HFF-Myc (cell line): ENCODE measurements around the gene SEPTIN2.
A peak's percentile ranks its signal among the peaks of the same experiment; 100 is the strongest.

Experiments
- DNase-seq: peaks from one replicate; pipeline ENCODE4 v3.0.0-alpha.2; 2011; ENCODE audit warnings: low read depth; ENCODE audit errors: extremely low read depth
- H3K4me3 ChIP-seq: replicated peaks from 2 replicates; pipeline ENCODE4 v1.5.1; 2011; ENCODE audit warnings: low read depth, mild to moderate bottlenecking, control low read depth, low read length
- TF ChIP-seq, protein P1 (sequence below): IDR thresholded peaks from 2 replicates; pipeline ENCODE4 v1.5.1; 2012; ENCODE audit warnings: mild to moderate bottlenecking, low read depth, low read length, control low read depth; ENCODE audit errors: missing control alignments

SEPTIN2 gene

DNA sequence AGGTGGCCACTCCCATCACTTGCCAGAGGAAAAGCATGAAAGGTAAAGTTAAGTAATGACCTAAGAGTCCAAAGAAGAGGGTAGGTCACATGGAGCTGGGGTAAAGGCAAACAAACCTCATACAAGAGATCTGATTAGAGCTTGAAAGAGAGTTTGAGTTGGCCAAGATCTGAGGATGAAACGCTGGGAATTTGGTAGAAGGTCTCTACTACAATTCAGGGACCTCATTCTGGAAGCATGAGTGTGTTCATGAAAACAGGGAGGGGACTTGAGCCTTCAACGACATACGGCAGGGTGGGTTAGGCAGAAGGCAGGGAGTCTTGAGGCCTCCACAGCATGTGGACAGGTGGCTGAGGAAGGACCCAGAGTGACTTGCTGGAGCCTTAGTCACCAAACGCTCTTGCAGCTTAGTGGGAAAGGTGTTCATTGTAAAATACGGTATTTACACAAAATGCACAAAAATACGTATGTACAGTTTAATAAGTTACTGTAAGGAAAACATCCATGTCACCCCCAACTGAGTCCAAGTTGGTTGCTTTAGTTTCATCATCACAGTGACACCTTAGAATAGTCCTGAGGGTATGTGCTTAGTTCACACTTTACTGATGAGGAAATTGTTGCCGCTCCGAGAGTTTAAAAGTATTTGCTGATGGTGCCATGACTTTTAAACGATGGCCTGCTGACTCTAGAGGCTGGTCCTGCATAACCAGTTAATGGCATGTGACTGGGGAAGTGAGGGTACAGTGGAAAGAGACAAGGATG is 35.3 kb downstream of the SEPTIN2 start:
- H3K4me3 ChIP-seq, result no peak overlapping the region
- TF ChIP-seq, protein P1, sequence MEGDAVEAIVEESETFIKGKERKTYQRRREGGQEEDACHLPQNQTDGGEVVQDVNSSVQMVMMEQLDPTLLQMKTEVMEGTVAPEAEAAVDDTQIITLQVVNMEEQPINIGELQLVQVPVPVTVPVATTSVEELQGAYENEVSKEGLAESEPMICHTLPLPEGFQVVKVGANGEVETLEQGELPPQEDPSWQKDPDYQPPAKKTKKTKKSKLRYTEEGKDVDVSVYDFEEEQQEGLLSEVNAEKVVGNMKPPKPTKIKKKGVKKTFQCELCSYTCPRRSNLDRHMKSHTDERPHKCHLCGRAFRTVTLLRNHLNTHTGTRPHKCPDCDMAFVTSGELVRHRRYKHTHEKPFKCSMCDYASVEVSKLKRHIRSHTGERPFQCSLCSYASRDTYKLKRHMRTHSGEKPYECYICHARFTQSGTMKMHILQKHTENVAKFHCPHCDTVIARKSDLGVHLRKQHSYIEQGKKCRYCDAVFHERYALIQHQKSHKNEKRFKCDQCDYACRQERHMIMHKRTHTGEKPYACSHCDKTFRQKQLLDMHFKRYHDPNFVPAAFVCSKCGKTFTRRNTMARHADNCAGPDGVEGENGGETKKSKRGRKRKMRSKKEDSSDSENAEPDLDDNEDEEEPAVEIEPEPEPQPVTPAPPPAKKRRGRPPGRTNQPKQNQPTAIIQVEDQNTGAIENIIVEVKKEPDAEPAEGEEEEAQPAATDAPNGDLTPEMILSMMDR, result no peak
- no peak for DNase-seq

DNA sequence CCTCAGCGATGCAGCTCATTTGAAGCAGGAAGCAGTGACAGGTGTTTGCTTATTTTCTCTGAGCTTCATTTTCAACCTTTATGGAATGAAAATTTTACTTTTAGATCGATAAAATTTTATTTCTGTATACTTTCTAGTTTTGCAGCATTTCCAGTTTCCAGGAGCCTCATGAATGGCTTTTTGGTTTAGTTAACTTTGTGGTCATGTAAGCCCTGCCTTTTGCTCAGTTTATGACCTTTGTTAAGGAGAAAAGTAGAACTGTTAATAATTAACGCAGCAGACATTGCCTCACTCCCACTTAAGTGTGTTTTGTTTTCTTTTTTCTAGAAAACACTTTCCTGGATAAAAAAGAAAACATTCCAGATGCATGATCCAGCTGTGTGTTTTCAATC is 35.9 kb downstream of the SEPTIN2 start:
- H3K4me3 ChIP-seq, result no peak overlapping the region
- DNase-seq, result no peak
- TF ChIP-seq, protein P1, result no peak

DNA sequence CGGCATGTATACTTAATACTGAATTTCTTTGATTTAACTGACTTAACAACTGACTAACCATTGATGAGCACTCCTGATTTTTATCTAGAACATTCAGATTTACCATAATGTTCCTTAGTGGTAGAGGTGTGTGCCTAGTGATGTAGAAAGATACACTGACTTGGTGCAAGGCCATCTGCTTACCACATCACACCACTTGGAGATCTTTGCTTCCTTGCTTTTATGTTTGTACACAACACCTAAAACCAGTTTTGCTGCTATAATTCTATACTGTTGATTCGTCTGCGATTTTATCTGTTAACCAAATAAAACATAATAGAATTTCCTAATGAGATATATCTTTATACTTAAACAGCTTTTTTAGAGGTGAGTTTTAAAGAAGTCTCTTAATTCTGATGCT is 36.5 kb downstream of the SEPTIN2 start:
- TF ChIP-seq, protein P1, result no peak
- no peak overlapping the region for H3K4me3 ChIP-seq
- no peak for DNase-seq

DNA sequence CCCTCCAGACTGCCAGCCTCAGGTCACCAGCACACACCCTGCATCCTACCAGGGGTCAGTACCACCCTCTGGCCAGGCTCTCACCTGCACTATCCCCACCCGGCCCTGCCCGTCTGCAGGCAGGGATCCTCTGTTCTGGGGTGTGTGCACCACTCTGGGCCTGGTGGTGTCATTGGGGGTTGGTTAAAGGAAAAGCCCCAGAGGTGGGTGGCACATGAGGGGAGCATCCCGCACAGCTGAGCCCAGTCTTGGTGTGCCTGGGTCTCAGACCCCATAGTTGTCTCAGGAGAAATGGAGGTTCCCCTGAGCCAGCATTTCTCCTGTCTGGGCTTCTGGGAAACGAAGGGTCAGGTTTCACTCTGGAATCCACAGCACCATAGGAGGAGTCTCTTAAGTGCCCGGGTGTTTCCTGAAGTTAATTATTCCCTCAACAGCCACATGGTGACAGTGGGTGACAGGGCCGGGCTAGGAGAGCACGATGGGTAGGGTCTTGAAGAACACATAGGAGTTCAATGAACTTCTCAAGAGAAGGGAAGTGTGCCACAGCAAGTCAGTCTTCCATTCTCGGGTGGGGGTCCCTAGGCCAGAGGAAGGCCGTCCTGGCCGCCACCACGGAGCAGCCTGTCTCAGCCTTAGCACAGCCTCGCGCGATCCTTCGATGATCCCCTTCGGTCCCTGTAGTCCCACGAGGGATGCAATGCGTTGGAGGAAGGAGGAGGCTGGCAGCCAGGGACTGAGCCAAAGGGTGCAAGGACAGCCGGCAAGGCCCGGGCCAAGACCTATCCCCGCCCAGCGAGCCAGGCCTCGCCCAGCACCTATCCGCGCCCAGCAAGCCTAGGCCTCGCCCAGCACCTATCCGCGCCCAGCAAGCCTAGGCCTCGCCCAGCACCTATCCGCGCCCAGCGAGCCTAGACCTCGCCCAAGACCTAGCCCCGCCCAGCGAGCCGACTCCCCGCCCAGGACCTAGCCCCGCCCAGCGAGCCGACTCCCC is 39.2 kb downstream of the SEPTIN2 start:
- DNase-seq, result peak; percentile 46
- TF ChIP-seq, protein P1, result no peak
- no peak overlapping the region for H3K4me3 ChIP-seq

DNA sequence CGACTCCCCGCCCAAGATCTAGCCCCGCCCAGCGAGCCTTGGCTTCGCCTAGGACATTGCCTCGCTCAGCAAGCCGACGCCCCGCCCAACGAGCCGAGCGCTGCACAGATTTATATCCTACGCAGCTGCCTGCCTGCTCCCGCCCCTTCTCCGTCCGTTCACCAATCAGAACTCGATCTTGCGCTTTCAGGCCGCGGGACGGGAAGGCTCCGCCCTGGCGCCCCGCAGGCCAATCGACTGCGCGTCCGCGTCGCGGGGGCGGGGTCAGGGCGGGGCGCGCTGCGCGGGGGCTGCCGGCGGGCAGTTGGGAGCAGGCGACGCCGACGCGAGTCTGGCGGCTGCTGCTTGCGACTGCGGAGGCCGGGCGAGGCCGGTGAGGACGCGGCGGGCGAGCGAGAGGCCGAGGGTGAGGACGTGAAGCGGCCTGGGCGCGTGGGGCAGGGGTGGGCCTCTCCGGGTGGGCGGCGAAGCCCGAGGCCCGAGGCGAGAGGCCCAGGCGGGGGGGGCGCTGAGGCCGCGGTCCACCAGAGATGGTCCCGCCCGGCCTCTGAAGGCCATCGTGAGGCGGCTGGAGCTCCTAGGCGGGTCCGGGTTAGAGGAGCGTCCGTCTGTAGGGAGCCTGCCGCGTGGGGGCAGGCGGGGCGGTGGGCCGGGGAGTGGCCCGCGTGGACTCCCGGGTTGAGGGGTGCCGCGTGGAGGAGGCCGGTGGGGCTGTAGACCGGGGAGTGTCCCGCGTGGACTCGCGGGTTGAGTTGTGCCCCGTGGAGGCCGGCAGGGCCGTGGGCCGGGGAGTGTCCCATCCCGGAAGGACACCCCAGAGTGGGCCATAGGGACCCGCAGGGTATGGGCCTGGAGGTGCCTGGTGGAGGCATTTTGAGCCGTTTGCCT is 40.5 kb downstream of the SEPTIN2 start, which contains the start of gene FARP2:
FARP2 (plus strand) TSS at position 303 of the 888 bp plus-strand sequence. CDS start 16,823 bp downstream, outside the sequence.
- TF ChIP-seq, protein P1, result no peak
- H3K4me3 ChIP-seq, result peak within 1 kb of the TSS; percentile 90
- peak; percentile 95 for DNase-seq

DNA sequence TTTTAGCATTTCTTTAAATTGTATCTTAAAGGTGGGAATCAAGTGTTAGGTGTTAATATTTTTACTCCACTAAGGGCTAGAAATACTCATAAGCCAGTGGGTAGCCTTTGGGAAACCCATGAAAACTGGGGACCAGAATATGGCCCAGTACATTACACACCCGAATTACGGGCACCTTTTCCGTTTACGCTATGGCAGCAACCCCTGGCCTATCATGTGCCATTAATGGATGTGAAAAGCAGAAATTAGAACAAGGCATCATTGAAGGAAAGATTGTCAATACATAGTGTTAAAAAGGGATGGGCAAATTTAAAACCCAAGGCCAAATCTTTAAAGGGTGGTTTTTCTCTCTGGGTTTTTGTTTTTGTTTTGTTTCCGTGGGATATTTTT is 41.1 kb downstream of the SEPTIN2 start:
- TF ChIP-seq, protein P1, result no peak
- DNase-seq, result no peak
- H3K4me3 ChIP-seq, result peak overlapping the region; percentile 90
